KBM-7 (cell line): Measurements from ENCODE around the gene FAM47C.

ENCODE experiments used
- DNase-seq: peaks from one replicate; pipeline ENCODE4 v3.0.0-alpha.2; 2015
- in situ Hi-C: fragments of 300-500 bp; cut with MboI; formaldehyde crosslinking; loops from 2 replicates; pipeline ENCODE4 v1.14.3; 2020; ENCODE audit warnings: low sequenced_read_pairs, low pct_unique_long_range_greater_than_20kb, mixed read lengths

FAM47C gene

DNA sequence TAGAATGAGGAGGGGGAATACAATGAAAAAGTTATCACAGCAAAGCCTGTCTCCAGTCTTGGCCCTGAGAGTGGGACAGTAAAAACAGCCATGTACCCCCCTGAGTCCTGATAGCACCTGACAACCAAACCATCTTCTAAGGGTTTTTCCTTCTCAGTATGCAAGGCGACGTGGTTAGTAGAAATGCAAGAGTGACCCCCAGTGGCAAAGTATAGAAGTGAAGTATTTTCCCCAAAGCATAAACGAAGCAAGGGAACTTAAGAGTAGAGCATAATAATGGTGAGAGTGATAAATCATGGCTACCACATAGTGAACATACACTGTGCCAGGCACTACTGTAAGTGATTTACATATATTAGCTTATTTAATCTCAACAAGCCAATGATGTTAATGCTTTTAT is 52.8 kb downstream of the FAM47C start:
- in situ Hi-C loops: no loop called here
- peak; percentile 71 for DNase-seq
